Measurements from ENCODE around the gene TNFRSF14. TPM values are rescaled to one million over a fixed set of nuclear protein-coding genes. Genes with fewer than 3 reads are reported as not detected.

Gene TNFRSF14
- total and polyA plus RNA-seq, 2 donors (not counting 1 experiment from before 2014, with no cell fraction given), result 239 to 427 TPM

GRCh38 chr1:2563205-2563604, 7.0 kb downstream of the TNFRSF14 start:
- DNase-seq, result no peak
- H3K4me2 ChIP-seq (replicated peaks; ENCODE audit: low read depth, low read length, poor library complexity, severe bottlenecking), result no peak overlapping the region
- 98% methylated on average over 16 of the region's 18 CpGs for WGBS (ENCODE audit: insufficient coverage)
- H2AFZ ChIP-seq (ENCODE audit: insufficient read depth, low read depth, low read length, poor library complexity, severe bottlenecking), result no peak overlapping the region
- H4K20me1 ChIP-seq (ENCODE audit: control insufficient read depth, insufficient read depth, low read length, poor library complexity, severe bottlenecking), result peaks cover 25% of the 10 kb centered on the region
- H3K27me3 ChIP-seq (replicated peaks in 1 of 4; ENCODE audit: control extremely low read depth in 1 of 4, control insufficient read depth in 3 of 4, insufficient read depth in 4 of 4, low read length in 3 of 4), result no peaks in the 10 kb centered on the region
- H3K9me3 Mint-ChIP-seq (ENCODE audit: insufficient read depth), result no peaks in the 10 kb centered on the region
- peaks cover 0 to 3% (median 0%) of the 10 kb centered on the region in 3 donors for H3K9me3 ChIP-seq (ENCODE audit: control extremely low read depth in 1 of 3, control insufficient read depth in 2 of 3, insufficient read depth in 1 of 3, low read length in 2 of 3)
- H3K4me3 Mint-ChIP-seq, result no peak overlapping the region
- intact Hi-C loops (cut with micrococcal nuclease), result no loop called here
- H3K27ac Mint-ChIP-seq, result no peak overlapping the region
- ATAC-seq (ENCODE audit: low read depth), result no peak
- TF ChIP-seq EZH2 (IDR thresholded peaks at IDR 0.05; ENCODE audit: borderline replicate concordance, insufficient read depth, low read depth, low read length, poor library complexity, severe bottlenecking), result no peak
- no peak for TF ChIP-seq CTCF (IDR thresholded peaks at IDR 0.05)
- H3K4me1 Mint-ChIP-seq, result peaks cover 10% of the 10 kb centered on the region
- ChIA-PET CTCF (interaction anchor here (1.0 kb wide), 1 partner anchor 223 kb away, joined by 3 read pairs; no protein-coding TSS in a partner anchor), POLR2A (interaction anchor here (2.5 kb wide), 1 partner anchor 22 kb away, joined by 18 read pairs; the partner anchor contains the start of gene PRXL2B)
- H3K9ac ChIP-seq (ENCODE audit: low read length), result no peak overlapping the region
- H3K27me3 Mint-ChIP-seq, result no peaks in the 10 kb centered on the region
- peaks cover 4 to 9% of the 10 kb centered on the region in 2 donors for H3K4me1 ChIP-seq (ENCODE audit: control insufficient read depth in 2 of 2, insufficient read depth in 2 of 2, low read length in 2 of 2)
- no peak overlapping the region for H3K4me3 ChIP-seq (ENCODE audit: control extremely low read depth in 1 of 5, extremely low read depth in 1 of 5, insufficient read depth in 1 of 5, low read depth in 2 of 5, low read length in 4 of 5)
- H3K36me3 ChIP-seq (replicated peaks in 1 of 2; ENCODE audit: control extremely low read depth in 1 of 2, control insufficient read depth in 1 of 2, extremely low read depth in 1 of 2, insufficient read depth in 2 of 2, low read length in 1 of 2), result peaks cover 0 to 48% of the 10 kb centered on the region in 2 experiments
- H3K79me2 ChIP-seq (ENCODE audit: control insufficient read depth, insufficient read depth, low read length), result peaks cover 8% of the 10 kb centered on the region
- H3K27ac ChIP-seq (ENCODE audit: low read length in 2 of 2), result no peak overlapping the region

GRCh38 chr1:2564006-2564814, 8.0 kb downstream of the TNFRSF14 start:
- CTCF ChIA-PET, result interaction anchor here (1.0 to 1.1 kb wide), 2 partner anchors 17 to 222 kb away, joined by 3 read pairs; no protein-coding TSS in a partner anchor

More at GRCh38 chr1:2564006-2564814, 8.0 kb downstream of the TNFRSF14 start:
- Mint-ChIP-seq H3K4me1 (peaks cover 5% of the 10 kb centered on the region), H3K27ac (no peak overlapping the region), H3K9me3 (ENCODE audit: insufficient read depth) (no peaks in the 10 kb centered on the region), H3K27me3 (no peaks in the 10 kb centered on the region), H3K4me3 (no peak overlapping the region)
- H3K4me2 ChIP-seq (replicated peaks; ENCODE audit: low read depth, low read length, poor library complexity, severe bottlenecking), result no peak overlapping the region
- no peak for ATAC-seq (ENCODE audit: low read depth)
- H3K79me2 ChIP-seq (ENCODE audit: control insufficient read depth, insufficient read depth, low read length), result no peaks in the 10 kb centered on the region
- H4K20me1 ChIP-seq (ENCODE audit: control insufficient read depth, insufficient read depth, low read length, poor library complexity, severe bottlenecking), result peaks cover 15% of the 10 kb centered on the region
- H3K36me3 ChIP-seq (replicated peaks in 1 of 2; ENCODE audit: control extremely low read depth in 1 of 2, control insufficient read depth in 1 of 2, extremely low read depth in 1 of 2, insufficient read depth in 2 of 2, low read length in 1 of 2), result peaks cover 0 to 38% of the 10 kb centered on the region in 2 experiments
- intact Hi-C loops (cut with micrococcal nuclease), result no loop called here
- DNase-seq, result no peak
- H3K4me1 ChIP-seq (ENCODE audit: control insufficient read depth in 2 of 2, insufficient read depth in 2 of 2, low read length in 2 of 2), result no peaks in the 10 kb centered on the region
- no peak overlapping the region for H3K27ac ChIP-seq (ENCODE audit: low read length in 2 of 2)
- no peak overlapping the region for H2AFZ ChIP-seq (ENCODE audit: insufficient read depth, low read depth, low read length, poor library complexity, severe bottlenecking)
- POLR2A ChIA-PET, result interaction anchor here (2.0 to 2.5 kb wide), 2 partner anchors 8 to 21 kb away, joined by 7 to 18 read pairs; partner anchors contain the start of genes PRXL2B and TNFRSF14
- 83% methylated on average over 16 of the region's 20 CpGs for WGBS (ENCODE audit: insufficient coverage)
- TF ChIP-seq EZH2 (IDR thresholded peaks at IDR 0.05; ENCODE audit: borderline replicate concordance, insufficient read depth, low read depth, low read length, poor library complexity, severe bottlenecking) (no peak), CTCF (IDR thresholded peaks at IDR 0.05) (no peak)
- H3K9me3 ChIP-seq (ENCODE audit: control extremely low read depth in 1 of 3, control insufficient read depth in 2 of 3, insufficient read depth in 1 of 3, low read length in 2 of 3), result no peaks in the 10 kb centered on the region
- H3K27me3 ChIP-seq (replicated peaks in 1 of 4; ENCODE audit: control extremely low read depth in 1 of 4, control insufficient read depth in 3 of 4, insufficient read depth in 4 of 4, low read length in 3 of 4), result no peaks in the 10 kb centered on the region
- H3K9ac ChIP-seq (ENCODE audit: low read length), result no peak overlapping the region
- no peak overlapping the region for H3K4me3 ChIP-seq (ENCODE audit: control extremely low read depth in 1 of 5, extremely low read depth in 1 of 5, insufficient read depth in 1 of 5, low read depth in 2 of 5, low read length in 4 of 5)

Measured in B cell (primary cell).